WERI-Rb-1 (cell line): Measurements from ENCODE around the gene CD99.
"Not testable (repeated sequence)": the region's sequence is repeated elsewhere in the genome, so short reads cannot be mapped to it uniquely, and the experiment has no call there.

Experiments used
- DNase-seq: peaks from one replicate; pipeline ENCODE4 v3.0.0-alpha.2; 2020
- H3K27ac ChIP-seq: fragments of 250-450 bp; sonication (Bioruptor Pico); 2 replicates; pipeline ENCODE4 v1.5.1; 2020; ENCODE audit warnings: mild to moderate bottlenecking, moderate library complexity
- H3K27me3 ChIP-seq: fragments of 250-450 bp; sonication (Bioruptor Pico); 2 replicates; pipeline ENCODE4 v1.5.1; 2021; ENCODE audit warnings: mild to moderate bottlenecking, low read depth, moderate library complexity; ENCODE audit not compliant: insufficient read depth, severe bottlenecking
- H3K36me3 ChIP-seq: fragments of 250-450 bp; sonication (Bioruptor Pico); 2 replicates; pipeline ENCODE4 v1.5.1; 2020; ENCODE audit warnings: mild to moderate bottlenecking, moderate library complexity
- H3K4me3 ChIP-seq: 2 replicates; pipeline ENCODE4 v1.5.1; 2011; ENCODE audit warnings: low read depth, mild to moderate bottlenecking, control low read depth, low read length
- H3K9me3 ChIP-seq: fragments of 250-450 bp; sonication (Bioruptor Pico); 2 replicates; pipeline ENCODE4 v1.5.1; 2021; ENCODE audit warnings: mild to moderate bottlenecking, moderate library complexity; ENCODE audit not compliant: severe bottlenecking
- CTCF ChIP-seq: IDR thresholded peaks from 2 replicates; pipeline ENCODE4 v1.5.1; 2011; ENCODE audit warnings: low read depth, mild to moderate bottlenecking, control low read depth, inconsistent platforms, low read length

CD99 gene

GRCh38 chrX:2748171-2748814 is 57.2 kb downstream of the CD99 start:
- Histone ChIP-seq H3K36me3 (no peaks in the 10 kb centered on the region), H3K27ac (no peak overlapping the region), H3K9me3 (no peaks in the 10 kb centered on the region), H3K27me3 (no peaks in the 10 kb centered on the region), H3K4me3 (no peak overlapping the region)
- no peak for DNase-seq
- no peak for TF ChIP-seq CTCF

GRCh38 chrX:2748815-2749188 is 57.7 kb downstream of the CD99 start:
- Histone ChIP-seq H3K27me3 (no peaks in the 10 kb centered on the region), H3K4me3 (no peak overlapping the region), H3K36me3 (no peaks in the 10 kb centered on the region), H3K27ac (no peak overlapping the region), H3K9me3 (no peaks in the 10 kb centered on the region)
- no peak for TF ChIP-seq CTCF
- DNase-seq: no peak

- no peak for DNase-seq
- TF ChIP-seq CTCF: no peak
- H3K36me3 ChIP-seq: no peaks in the 10 kb centered on the region
- H3K9me3 ChIP-seq: no peaks in the 10 kb centered on the region
- H3K4me3 ChIP-seq: no peak overlapping the region
- no peak overlapping the region for H3K27ac ChIP-seq
- H3K27me3 ChIP-seq: no peaks in the 10 kb centered on the region
Measured at GRCh38 chrX:2751291-2751690, 60.2 kb downstream of the CD99 start.

GRCh38 chrX:2751874-2752300 is 60.8 kb downstream of the CD99 start, which contains the start of gene XG:
Gene XG (plus strand): TSS chrX:2752040. CDS start chrX:2752275, 235 bp downstream.
- not testable (repeated sequence) for DNase-seq, H3K4me3 ChIP-seq, H3K27me3 ChIP-seq, H3K36me3 ChIP-seq, H3K9me3 ChIP-seq, H3K27ac ChIP-seq

GRCh38 chrX:2752441-2752840 is 61.3 kb downstream of the CD99 start:
- H3K4me3 ChIP-seq, DNase-seq, H3K27me3 ChIP-seq, H3K27ac ChIP-seq, H3K9me3 ChIP-seq, H3K36me3 ChIP-seq: not testable (repeated sequence)

- not testable (repeated sequence) for H3K27me3 ChIP-seq, H3K36me3 ChIP-seq, H3K27ac ChIP-seq, DNase-seq, H3K4me3 ChIP-seq, H3K9me3 ChIP-seq
Measured at GRCh38 chrX:2755163-2755715, 64.1 kb downstream of the CD99 start.

- H3K36me3 ChIP-seq: no peaks in the 10 kb centered on the region
- H3K27ac ChIP-seq: no peak overlapping the region
- H3K4me3 ChIP-seq: no peak overlapping the region
- TF ChIP-seq CTCF: no peak
- H3K27me3 ChIP-seq: no peaks in the 10 kb centered on the region
- no peaks in the 10 kb centered on the region for H3K9me3 ChIP-seq
- DNase-seq: no peak
Measured at GRCh38 chrX:2756548-2756947, 65.5 kb downstream of the CD99 start.
